GM13977 (cell line): ENCODE results near the gene TFPI.

ENCODE experiments used
- DNase-seq: peaks from one replicate; pipeline ENCODE4 v3.0.0; 2012; ENCODE audit warnings: low spot score
- CTCF ChIP-seq: IDR thresholded peaks from 2 replicates; pipeline ENCODE4 v1.5.1; 2012; ENCODE audit warnings: mild to moderate bottlenecking, control low read depth; ENCODE audit not compliant: insufficient read depth; ENCODE audit errors: extremely low read depth, missing control alignments
- in situ Hi-C: fragments of 300-500 bp; cut with MboI; formaldehyde crosslinking; loops from one replicate; pipeline ENCODE4 v1.12.0; 2022; ENCODE audit warnings: low sequenced_read_pairs, low pct_unique_long_range_greater_than_20kb, mixed read lengths, inconsistent platforms; ENCODE audit not compliant: unreplicated experiment

TFPI gene

GRCh38 chr2:187529248-187529976, 24.8 kb downstream of the TFPI start:
- in situ Hi-C loops: no loop called here
- TF ChIP-seq CTCF: no peak

DNA sequence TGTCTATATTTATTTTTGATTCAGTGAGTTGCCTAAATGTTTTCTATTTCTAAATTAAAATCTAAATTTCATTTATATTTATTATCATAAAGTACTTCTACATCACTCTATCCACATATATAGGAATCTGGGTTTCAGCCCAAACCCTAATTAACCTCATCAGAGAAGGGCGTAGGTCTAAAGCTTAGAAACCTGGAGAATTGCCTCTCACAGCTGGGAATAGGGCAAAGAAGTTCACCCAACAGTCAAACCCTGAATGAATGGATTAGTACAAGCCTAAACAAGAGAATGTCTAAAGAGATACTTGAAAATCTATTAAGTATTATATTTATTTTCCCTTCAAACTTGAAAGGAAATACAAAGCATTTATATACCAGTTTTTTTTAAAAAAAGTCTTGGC, 26.2 kb downstream of the TFPI start:
- in situ Hi-C loops: no loop called here
- no peak for DNase-seq
- TF ChIP-seq CTCF: no peak

More at GRCh38 chr2:187529248-187529976, 24.8 kb downstream of the TFPI start:
- no peak for DNase-seq

GRCh38 chr2:187527262-187527661, 27.0 kb downstream of the TFPI start:
- no peak for TF ChIP-seq CTCF
- DNase-seq: no peak
- in situ Hi-C loops: no loop called here

DNA sequence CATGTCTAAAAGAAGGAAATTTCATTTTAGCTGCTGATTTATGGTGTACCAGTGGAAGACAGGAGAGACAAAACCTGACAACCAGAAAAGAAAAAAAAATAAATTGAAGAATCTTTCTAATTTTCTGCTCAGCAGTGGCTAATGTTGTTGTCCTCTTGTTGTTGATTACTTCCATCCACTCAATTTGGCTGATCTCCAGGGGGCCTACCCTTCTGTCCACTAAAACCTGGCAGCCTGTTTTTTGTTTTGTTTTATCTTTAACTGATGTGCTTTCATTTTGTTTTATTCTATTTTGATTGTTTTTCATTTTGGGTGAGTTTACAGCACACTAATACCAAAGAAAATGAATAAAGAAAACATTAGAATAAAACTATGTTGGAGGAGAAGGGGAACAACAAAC, 27.4 kb downstream of the TFPI start:
- no peak for TF ChIP-seq CTCF
- in situ Hi-C loops: no loop called here
- DNase-seq: no peak

DNA sequence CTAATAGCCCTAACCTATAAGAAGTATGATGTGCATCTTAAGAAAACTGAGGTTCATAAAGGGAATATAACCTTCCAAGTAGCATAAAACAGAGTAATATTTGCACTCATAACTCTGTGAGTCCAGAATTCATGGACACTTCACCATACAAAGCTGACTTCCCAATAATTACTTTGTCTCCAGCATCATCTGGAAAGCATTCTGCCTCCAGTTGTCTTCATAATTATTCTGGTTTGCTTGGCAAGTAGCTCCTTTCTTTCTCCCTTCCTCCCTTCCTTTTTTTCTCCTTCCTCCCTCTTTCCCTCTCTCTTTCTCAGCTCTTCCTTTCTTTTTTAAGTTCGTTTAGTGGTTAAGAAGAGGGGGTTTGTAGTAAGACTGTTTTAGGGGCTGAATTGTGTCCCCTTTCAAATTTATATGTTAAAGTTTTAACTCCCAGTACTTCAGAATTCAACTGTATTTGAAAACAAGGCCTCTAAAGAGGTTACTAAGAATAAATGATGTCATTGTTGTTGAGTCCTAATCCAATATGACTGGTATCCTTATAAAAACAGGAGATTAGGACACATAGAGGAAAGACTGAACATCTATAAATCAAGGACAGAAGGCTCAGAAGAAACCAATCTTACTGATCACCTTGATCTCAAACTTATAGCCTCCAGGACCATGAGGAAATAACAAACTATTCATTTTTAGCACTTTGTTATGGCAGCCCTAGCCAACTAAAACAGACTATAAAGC, 28.9 kb downstream of the TFPI start:
- in situ Hi-C loops: no loop called here
- TF ChIP-seq CTCF: no peak
- DNase-seq: no peak

DNA sequence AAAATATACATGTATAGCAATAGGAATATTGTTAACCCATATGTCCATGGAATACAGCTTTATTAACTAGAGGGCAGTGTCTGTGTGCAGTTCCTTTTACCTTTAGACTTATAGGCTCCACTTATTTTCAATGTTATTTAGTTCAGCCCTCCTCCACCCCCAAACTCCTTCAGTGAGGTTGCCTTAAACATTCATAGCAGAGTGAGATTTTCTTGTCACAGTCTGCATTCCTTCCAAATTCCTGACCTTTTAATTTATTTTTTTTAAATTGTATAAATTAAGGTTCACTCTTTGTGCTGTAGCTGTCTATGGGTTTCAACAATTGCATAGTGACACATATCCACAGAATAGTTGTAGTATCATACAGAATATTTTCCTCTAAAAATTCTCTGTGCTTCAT, 30.9 kb downstream of the TFPI start:
- TF ChIP-seq CTCF: no peak
- DNase-seq: no peak
- in situ Hi-C loops: no loop called here
